HepG2 (cell line): ENCODE results near the gene ZNF175. TPM values are rescaled to one million over a fixed set of nuclear protein-coding genes. Genes with fewer than 3 reads are reported as not detected.

ENCODE experiments used
- ATAC-seq: fragments of 200-7000 bp; cut with Tn5 transposase; 3 replicates; pipeline ENCODE4 v1.9.1; 2020; ENCODE audit warnings: mild to moderate bottlenecking, moderate library complexity
- BruUV-seq: library from RNA; stranded (reverse); fragments of 400-500 nt; replicated peaks from 2 replicates; lab custom pipeline; 2021; lab: Mats Ljungman, UMichigan
- CTCF ChIA-PET: fragments of 300-600 bp; formaldehyde crosslinking; extraction: SDS; loops from one replicate; lab custom pipeline; 2021; ENCODE audit warnings: low total read pairs, inconsistent platforms, low intra/inter-chr PET ratio; lab: Yijun Ruan, JAX
- POLR2A ChIA-PET: fragments of 350-600 bp; sonication (Branson Sonifier 250); formaldehyde crosslinking; loops from one replicate; lab custom pipeline; 2020; ENCODE audit warnings: antibody characterized with exemption, inconsistent platforms; lab: Yijun Ruan, JAX
- DNase-seq: peaks from one replicate; pipeline ENCODE4 v3.0.0-alpha.2; 2015; ENCODE audit warnings: low spot score
- FAIRE-seq: peaks from 3 replicates; lab custom pipeline; 2011; peaks lifted over from hg19 to GRCh38; lab: Jason Lieb, UNC
- H2AFZ ChIP-seq: one replicate; pipeline ENCODE4 v1.6.1; 2011; ENCODE audit warnings: low read length, inconsistent platforms
- H3K27ac ChIP-seq: fragments of 300-600 bp; 3 replicates; pipeline ENCODE4 v1.8.0; 2011; ENCODE audit warnings: mixed run types, mild to moderate bottlenecking, mixed read lengths, low read length, inconsistent platforms; ENCODE audit not compliant: insufficient read depth; ENCODE audit errors: extremely low read length
- H3K27me3 ChIP-seq, 2 experiments: fragments of 200-600 bp in 1 of 2; 2 replicates in 1 of 2; 3 replicates in 1 of 2; pipeline versions ENCODE4 v1.6.0 to v1.8.0; 2011; ENCODE audit warnings: low read length in 2 of 2, mild to moderate bottlenecking in 2 of 2, moderate library complexity in 2 of 2, inconsistent platforms in 1 of 2; ENCODE audit not compliant: insufficient read depth in 2 of 2, control insufficient read depth in 1 of 2
- H3K36me3 ChIP-seq, 2 experiments: fragments of 200-600 bp in 1 of 2; replicated peaks in 1 of 2; 2 replicates in 1 of 2; 3 replicates in 1 of 2; pipeline versions ENCODE4 v1.5.1 to v1.8.0; 2011; ENCODE audit warnings: low read length in 2 of 2, inconsistent platforms in 1 of 2; ENCODE audit not compliant: insufficient read depth in 2 of 2, control insufficient read depth in 1 of 2
- H3K4me1 ChIP-seq: 2 replicates; pipeline ENCODE4 v1.5.1; 2012; ENCODE audit warnings: low read length, inconsistent platforms; ENCODE audit not compliant: insufficient read depth
- H3K4me2 ChIP-seq: 2 replicates; pipeline ENCODE4 v1.6.0; 2011; ENCODE audit warnings: low read depth, low read length, inconsistent platforms
- H3K4me3 ChIP-seq, 3 experiments: fragments of 200-600 bp in 1 of 3; sonication (generic), shearing (Covaris generic) in 1 of 3; replicated peaks in 1 of 3; 2 replicates each; pipeline ENCODE4 v1.5.1; 2011 to 2016; ENCODE audit warnings: low read length in 3 of 3, inconsistent platforms in 2 of 3, low read depth in 2 of 3, mild to moderate bottlenecking in 2 of 3, control low read depth in 1 of 3, mixed read lengths in 1 of 3; ENCODE audit not compliant: insufficient read depth in 1 of 3
- H3K79me2 ChIP-seq: one replicate; pipeline ENCODE4 v1.6.1; 2011; ENCODE audit warnings: low read length, inconsistent platforms; ENCODE audit not compliant: insufficient read depth
- H3K9ac ChIP-seq: 2 replicates; pipeline ENCODE4 v1.6.0; 2011; ENCODE audit warnings: mild to moderate bottlenecking, low read depth, low read length, inconsistent platforms; ENCODE audit not compliant: insufficient read depth
- H3K9me3 ChIP-seq: 2 replicates; pipeline ENCODE4 v1.5.1; 2012; ENCODE audit warnings: mild to moderate bottlenecking, low read length
- H4K20me1 ChIP-seq: 2 replicates; pipeline ENCODE4 v1.6.0; 2011; ENCODE audit warnings: inconsistent platforms, mild to moderate bottlenecking, low read length, moderate library complexity; ENCODE audit not compliant: insufficient read depth
- HMGXB3 ChIP-seq: sonication (generic); formaldehyde crosslinking; IDR thresholded peaks from 2 replicates; pipeline ENCODE4 v1.4.0; 2020; ENCODE audit warnings: missing genetic modification reagents, borderline replicate concordance
- SKI ChIP-seq: fragments of 450-650 bp; IDR thresholded peaks from one replicate; pipeline ENCODE4 v1.6.1; 2018; ENCODE audit warnings: mild to moderate bottlenecking; ENCODE audit not compliant: partially characterized antibody
- SMAD3 ChIP-seq: sonication (generic); formaldehyde crosslinking; IDR thresholded peaks from 2 replicates; pipeline ENCODE4 v1.4.0; 2020; ENCODE audit warnings: missing genetic modification reagents
- ZNF577 ChIP-seq: sonication (generic); formaldehyde crosslinking; IDR thresholded peaks from 2 replicates; pipeline ENCODE4 v1.4.0; 2020; ENCODE audit warnings: mild to moderate bottlenecking, low read depth, missing genetic modification reagents, borderline replicate concordance
- WGBS: methylation state at CpG from one replicate; pipeline ENCODE4 v1.1.6; 2017; ENCODE audit warnings: low lambda C conversion rate; 5-methylcytosine and 5-hydroxymethylcytosine counted together
- in situ Hi-C: cut with HindIII; loops from 2 replicates; pipeline ENCODE4 v1.10.0; 2017; ENCODE audit warnings: low pct_unique_long_range_greater_than_20kb; ENCODE audit not compliant: extremely low pct_ligation_motif_present
- intact Hi-C: fragments of 100-400 bp; cut with micrococcal nuclease; formaldehyde crosslinking; loops from one replicate; pipeline ENCODE4 v1.10.0; 2022; ENCODE audit not compliant: unreplicated experiment
- polyA plus RNA-seq, 8 experiments: library from polyadenylated mRNA; depleted of rRNA in 3 of 8; stranded (reverse) in 7 of 8; unstranded in 1 of 8; fragments of >200 nt; fragmentation: Illumina TruSeq in 4 of 8; extraction: Trizol in 4 of 8; gene quantifications; 2 replicates each; pipeline versions ENCODE4 v1.2.1 to v1.2.3, GENCODE V29; 2011 to 2016; ENCODE audit warnings: low read depth in 4 of 8, missing spikeins in 1 of 8, mixed read lengths in 1 of 8; ENCODE audit not compliant: insufficient read depth in 1 of 8
- total RNA-seq, 5 experiments: library from RNA; depleted of rRNA; stranded (reverse); fragments of >200 nt; fragmentation: Illumina TruSeq; extraction: Trizol; gene quantifications; 2 replicates each; pipeline ENCODE4 v1.2.3, GENCODE V29; 2016; ENCODE audit warnings: low read depth in 1 of 5
- TF ChIP-seq, protein P1 (sequence below): IDR thresholded peaks from 2 replicates; pipeline ENCODE4 v1.6.1; 2012; ENCODE audit warnings: low read depth, low read length, improper control_type of control experiment
- TF ChIP-seq, protein P2 (sequence below): sonication (generic); formaldehyde crosslinking; IDR thresholded peaks from 2 replicates; pipeline ENCODE4 v1.4.0; 2020; ENCODE audit warnings: missing genetic modification reagents

The ZNF175 gene
- total and polyA plus RNA-seq, 2 of the 13 experiments (the other 11 are each of a cell fraction or from before 2014, with no cell fraction given) = 1.2 to 1.5 TPM

DNA sequence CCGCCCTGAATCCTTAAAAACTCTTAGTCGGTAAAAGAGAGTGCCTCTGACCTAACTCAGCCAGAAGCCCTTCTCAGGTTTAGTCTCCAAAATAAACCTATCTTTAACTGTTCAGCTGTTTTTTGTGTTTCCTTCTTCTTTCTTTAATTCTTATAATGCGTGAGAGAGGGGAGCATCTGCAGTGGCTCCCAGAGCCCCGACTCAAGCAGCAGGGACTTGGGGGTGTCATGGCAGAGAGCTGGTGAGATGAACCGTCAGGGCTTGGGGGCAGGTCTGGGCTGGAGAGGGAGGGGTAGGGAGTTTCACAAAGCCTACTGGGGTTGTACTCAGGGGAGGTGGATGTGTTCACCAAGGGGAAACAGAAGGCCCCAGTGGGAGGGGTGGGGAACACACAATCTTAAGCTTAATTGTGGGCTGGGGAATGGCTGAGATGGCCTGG lies 22.9 kb upstream of the ZNF175 start:
- intact Hi-C loops = no loop called here
- H3K9me3 ChIP-seq = no peaks in the 10 kb centered on the region
- no peaks in the 10 kb centered on the region for H3K79me2 ChIP-seq
- in situ Hi-C loops = no loop called here
- no peak overlapping the region for H3K9ac ChIP-seq
- H3K27me3 ChIP-seq = no peaks in the 10 kb centered on the region; a peak in 2 of 5 replicates
- H4K20me1 ChIP-seq = peaks cover 6% of the 10 kb centered on the region
- WGBS = 12% methylated on average over 5 of the region's 5 CpGs
- H2AFZ ChIP-seq = no peak overlapping the region
- no peak for ATAC-seq
- TF ChIP-seq SMAD3 (CRISPR knock-in tag) = no peak
- TF ChIP-seq HMGXB3 = no peak
- TF ChIP-seq ZNF577 = no peak
- no peak for TF ChIP-seq SKI
- TF ChIP-seq, protein P1, sequence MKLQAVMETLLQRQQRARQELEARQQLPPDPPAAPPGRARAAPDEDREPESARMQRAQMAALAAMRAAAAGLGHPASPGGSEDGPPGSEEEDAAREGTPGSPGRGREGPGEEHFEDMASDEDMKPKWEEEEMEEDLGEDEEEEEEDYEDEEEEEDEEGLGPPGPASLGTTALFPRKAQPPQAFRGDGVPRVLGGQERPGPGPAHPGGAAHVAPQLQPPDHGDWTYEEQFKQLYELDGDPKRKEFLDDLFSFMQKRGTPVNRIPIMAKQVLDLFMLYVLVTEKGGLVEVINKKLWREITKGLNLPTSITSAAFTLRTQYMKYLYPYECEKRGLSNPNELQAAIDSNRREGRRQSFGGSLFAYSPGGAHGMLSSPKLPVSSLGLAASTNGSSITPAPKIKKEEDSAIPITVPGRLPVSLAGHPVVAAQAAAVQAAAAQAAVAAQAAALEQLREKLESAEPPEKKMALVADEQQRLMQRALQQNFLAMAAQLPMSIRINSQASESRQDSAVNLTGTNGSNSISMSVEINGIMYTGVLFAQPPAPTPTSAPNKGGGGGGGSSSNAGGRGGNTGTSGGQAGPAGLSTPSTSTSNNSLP = no peak
- TF ChIP-seq, protein P2, sequence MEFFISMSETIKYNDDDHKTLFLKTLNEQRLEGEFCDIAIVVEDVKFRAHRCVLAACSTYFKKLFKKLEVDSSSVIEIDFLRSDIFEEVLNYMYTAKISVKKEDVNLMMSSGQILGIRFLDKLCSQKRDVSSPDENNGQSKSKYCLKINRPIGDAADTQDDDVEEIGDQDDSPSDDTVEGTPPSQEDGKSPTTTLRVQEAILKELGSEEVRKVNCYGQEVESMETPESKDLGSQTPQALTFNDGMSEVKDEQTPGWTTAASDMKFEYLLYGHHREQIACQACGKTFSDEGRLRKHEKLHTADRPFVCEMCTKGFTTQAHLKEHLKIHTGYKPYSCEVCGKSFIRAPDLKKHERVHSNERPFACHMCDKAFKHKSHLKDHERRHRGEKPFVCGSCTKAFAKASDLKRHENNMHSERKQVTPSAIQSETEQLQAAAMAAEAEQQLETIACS (CRISPR knock-in tag) = no peak
- H3K4me2 ChIP-seq = no peak overlapping the region
- H3K27ac ChIP-seq = no peak overlapping the region
- H3K36me3 ChIP-seq = no peaks in the 10 kb centered on the region
- POLR2A ChIA-PET = no interaction called here
- CTCF ChIA-PET = no interaction called here
- FAIRE-seq = no peak
- H3K4me1 ChIP-seq = no peaks in the 10 kb centered on the region
- DNase-seq = no peak
- H3K4me3 ChIP-seq = no peak overlapping the region
- no TSS peak for BruUV-seq
